Kasumi-1 (cell line): Measurements from ENCODE around the gene TMEM259.

Experiments used
- DNase-seq, 2 experiments: peaks; one replicate each; lab custom pipeline; 2025; lab: John Stamatoyannopoulos, UW

Gene TMEM259

GRCh38 chr19:961866-962620 lies 58.9 kb downstream of the TMEM259 start:
- DNase-seq = no peak

GRCh38 chr19:960601-960938 lies 60.4 kb downstream of the TMEM259 start:
- DNase-seq = no peak

- no peak for DNase-seq
These were observed 60.9 kb downstream of the TMEM259 start for GRCh38 chr19:960020-960419.
